Daoy (cell line): ENCODE data around the gene ASIC1. TPM values are rescaled to one million over a fixed set of nuclear protein-coding genes. Genes with fewer than 3 reads are reported as not detected.
"Not testable (repeated sequence)": the region's sequence is repeated elsewhere in the genome, so short reads cannot be mapped to it uniquely, and the experiment has no call there.

Experiments
- DNase-seq: peaks from one replicate; pipeline ENCODE4 v3.0.0-alpha.2; 2015; ENCODE audit warnings: low read depth
- total RNA-seq: library from RNA; depleted of rRNA; stranded (reverse); fragments of >200 nt; shearing (Covaris generic); gene quantifications from 2 replicates; pipeline ENCODE4 v1.2.3, GENCODE V29; 2014; rRNA removed

The ASIC1 gene
- total RNA-seq = not detected in 2 replicates

DNA sequence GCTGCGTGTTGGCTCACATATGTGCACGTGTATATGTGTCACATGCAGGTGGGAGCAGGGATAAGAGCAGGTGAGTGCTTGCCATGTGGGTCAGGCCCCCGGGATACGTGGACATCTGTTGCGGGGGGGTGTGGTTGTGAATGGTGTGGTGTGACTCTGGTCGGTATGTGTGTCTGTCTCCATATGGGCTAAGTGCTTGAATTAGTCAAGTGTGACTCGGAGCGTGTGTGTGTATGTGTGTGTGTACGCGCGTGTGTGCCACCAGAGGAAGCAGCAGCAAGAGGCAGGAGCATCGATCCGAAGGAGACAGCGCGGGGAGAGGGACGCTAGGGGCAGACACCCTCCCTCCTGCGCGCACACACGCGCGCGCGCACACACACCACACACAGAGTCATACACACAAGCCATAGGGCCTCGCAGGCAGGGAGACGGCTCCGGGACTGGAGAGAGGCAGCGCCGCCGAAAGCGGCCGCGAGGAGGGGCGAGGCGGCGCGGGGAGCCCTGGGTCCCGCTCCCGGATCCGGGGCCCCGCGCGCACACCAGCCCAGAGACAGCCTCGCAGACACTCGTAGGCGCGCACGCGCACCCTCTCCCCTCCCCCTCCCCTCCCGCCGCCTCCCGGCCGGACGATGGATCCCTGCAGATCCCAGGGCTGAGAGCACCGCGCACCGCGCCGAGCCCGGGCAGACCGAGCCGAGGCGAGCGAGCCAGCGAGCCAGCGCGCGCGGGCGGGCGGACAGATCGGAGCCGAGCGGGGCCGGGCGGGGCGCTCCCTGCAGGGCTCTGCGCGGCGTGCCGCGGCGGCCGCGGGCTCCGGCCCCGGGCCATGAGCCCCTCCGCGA lies at the start of gene ASIC1:
ASIC1 (plus strand) TSS at position 597 of the 842 bp plus-strand sequence. CDS start 1,171 bp downstream, outside the sequence.
- peak; percentile 66 for DNase-seq

DNA sequence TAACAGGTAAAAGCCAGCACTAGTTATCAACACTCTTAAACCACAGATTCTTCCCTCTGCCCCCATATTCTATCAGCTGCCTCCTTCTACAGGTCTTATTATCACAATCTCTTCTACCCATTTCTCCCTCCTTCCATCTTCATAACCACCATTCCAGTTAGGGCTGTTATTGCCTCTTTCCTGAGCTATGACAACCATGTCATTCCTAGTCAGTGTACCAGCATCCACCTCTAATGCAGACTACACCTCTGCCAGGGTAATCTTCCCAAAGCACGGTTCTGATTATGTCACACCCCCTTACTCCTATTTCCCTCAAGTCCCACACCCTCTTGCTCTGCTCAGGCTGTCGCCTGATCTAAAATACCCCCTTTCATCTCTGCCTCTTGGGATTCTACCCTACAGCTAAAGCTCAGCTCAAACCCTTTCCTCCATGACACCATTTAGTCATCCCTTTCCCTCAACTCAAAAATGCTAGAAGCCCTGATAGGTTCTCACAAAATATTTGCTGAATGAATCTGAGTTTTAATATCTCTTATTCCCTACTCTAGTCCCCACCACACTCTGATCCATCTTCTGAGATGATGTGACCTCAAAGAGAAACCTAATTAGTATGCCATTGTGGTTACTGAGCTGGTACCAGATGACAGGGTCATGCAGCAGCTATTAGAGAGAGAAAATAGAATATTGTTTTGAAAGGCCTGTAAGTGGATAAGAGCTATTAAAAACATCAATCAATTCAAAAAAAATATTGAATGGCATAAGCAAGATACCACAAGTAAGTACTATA lies 43.8 kb upstream of the ASIC1 start:
- no peak for DNase-seq

DNA sequence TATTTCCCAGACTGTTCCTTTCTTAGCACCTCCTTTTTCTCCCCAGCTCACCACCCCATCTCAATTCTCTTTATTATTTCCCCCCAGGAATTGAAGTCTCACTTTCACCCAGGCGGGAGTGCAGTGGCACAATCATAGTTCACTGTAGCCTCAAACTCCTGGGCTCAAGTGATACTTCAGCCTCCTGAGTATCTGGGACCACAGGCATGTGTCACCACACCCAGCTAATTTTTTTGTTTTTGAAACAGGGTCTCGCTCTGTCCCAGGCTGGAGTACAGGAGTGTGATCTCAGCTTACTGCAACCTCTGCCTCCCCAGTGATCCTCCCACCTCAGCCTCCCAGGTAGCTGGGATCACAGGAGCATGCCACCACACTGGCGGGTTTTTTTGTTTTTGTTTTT lies 43.1 kb upstream of the ASIC1 start:
- DNase-seq = no peak

DNA sequence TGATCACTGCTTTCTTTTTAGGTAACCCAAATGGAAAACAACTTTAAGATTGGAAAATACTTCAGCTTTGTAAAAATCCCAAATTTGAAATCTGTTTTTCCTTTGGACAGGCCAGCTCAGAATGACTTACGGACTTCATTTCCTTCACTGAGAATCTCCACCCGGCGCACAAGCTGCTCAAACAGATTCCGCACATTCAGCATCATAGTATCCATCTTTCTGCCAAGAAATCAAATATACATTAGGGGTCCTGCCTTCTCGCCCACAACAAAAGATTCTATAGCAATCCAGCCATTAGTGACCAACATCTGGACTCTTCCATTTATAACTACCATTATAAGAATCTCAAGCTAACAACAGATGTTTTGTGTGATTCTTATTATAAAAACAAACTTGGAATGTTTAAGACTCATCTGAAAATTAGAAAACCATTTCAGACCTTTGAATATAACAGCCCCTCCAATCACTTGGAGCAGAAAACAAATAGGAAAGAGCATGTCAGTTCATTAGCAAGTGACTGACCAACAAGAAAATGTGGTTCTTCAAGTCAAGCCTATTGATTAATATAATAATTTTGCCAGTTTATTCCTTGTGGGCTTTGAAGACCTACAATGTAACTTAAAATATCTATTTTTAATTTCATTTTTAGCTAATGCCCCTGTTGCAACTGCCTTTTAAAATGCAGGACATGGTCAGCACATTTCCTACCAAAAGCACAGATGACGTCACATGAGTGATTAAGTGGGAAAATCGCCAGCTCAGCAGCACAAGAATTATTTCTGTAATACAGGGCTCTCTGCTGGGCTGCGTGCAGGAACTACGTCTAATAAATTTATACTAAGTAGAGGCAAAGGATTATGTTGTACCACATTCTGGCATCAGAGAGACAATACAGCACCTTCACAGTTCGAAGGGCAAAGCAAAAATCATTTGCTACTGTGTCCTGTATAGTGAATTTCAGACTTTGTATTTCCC lies 40.6 kb upstream of the ASIC1 start:
- DNase-seq = peak; percentile 19

DNA sequence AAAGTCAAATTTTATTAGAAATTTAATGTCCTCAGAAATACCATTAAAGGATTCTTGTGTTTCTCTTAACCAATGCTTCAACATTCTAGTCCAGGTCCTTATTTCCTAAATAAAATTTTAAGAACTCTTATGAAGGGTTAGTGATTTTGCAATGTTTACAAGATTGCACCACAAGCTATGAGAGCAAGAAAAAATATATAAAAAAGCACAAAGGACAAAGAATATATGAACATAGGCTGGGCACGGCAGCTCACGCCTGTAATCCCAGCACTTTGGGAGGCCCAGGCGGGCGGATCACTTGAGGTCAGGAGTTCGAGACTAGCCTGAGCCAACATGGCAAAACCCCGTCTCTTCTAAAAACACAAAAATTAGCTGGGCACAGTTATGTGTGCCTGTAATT lies 39.8 kb upstream of the ASIC1 start:
- DNase-seq = no peak

DNA sequence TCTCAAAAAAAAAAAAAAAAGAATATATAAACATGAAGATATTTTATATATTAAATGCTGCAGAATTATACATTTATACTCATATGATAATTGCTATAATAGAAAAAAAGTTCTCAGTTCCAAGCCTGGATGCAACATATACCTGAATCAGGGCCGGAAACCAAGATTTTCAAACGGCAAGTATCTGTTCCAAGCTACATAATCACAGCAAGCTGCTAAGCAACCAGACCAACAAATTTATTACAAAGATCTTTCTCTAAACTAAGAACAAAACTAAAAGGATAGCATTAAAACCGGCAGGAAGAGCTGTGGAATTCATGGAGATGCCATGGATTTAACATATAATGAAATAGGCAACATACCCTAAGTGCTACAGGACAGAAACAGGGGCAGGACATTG lies 39.2 kb upstream of the ASIC1 start:
- DNase-seq = no peak

DNA sequence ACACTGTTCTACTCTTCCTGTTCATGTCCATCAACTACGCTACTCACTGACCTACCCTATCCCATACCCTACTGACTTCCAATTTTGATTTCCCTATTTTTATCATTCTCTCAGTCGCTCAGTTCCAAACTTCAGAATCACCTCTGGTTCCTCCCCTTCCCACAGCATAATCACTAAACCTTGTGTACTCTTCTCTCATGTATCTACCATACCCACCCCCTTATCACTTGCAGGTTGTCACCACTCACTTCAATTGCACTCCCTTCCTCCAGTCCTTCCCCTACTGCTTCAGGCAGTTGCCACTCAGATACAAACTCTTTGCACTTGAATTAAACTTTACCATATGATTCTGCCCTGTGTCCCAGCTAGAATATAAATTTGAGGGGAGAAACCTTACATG lies 38.4 kb upstream of the ASIC1 start:
- DNase-seq = no peak

DNA sequence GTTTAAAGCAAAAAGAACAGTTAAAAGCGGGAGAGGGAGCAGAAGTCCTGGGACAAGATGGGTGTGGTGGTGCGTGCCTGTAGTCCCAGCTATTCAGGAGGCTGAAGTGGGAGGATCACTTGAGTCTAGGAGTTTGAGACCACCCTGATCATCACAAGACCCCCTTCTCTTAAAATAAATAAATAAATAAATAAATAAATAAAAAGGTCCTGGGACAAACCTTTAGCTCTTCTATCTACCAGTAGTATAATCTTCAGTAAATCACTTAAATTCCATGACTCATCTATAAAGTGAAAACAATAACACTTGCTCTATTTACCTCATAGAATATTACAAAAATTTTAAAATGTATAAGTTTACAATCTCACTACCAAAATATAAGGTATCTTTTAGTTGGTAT lies 37.9 kb upstream of the ASIC1 start:
- no peak for DNase-seq

DNA sequence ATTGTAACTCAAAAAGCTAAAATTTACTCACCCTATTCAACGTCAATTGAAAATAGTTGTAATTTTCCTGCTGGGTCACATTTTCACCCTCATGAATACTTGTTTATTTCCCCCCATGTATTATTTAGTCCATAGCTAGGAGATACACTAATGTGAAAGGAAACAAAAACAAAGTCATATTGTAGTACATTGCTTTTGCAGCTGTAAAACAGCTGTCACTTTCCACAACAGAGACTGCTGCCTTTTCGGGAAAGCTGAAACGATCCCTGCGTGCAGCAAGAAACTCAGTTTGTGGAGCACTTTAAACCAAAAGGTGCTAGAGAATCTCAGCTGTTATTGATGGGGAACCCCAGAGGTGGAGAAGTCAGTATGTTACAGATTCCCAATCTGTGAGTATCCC lies 36.4 kb upstream of the ASIC1 start:
- no peak for DNase-seq

DNA sequence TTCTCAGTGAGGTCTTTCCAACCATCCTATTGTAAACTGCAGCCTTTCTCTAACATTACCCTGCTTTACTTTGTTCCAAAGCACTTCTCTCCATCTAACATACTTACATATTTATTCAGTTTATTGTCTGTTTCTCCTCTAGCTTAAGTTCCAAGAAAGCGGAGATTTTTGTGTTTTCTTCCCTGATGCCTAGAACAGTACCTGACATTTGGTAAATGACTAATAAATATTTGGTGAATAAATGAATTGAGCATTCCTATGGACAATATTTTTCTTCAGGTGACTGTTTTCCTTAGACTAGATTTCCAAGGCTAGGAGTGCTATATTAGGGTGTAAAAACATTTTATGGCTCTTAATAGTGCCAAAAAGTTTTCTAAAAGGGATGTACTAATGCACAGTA lies 34.5 kb upstream of the ASIC1 start:
- DNase-seq = no peak

DNA sequence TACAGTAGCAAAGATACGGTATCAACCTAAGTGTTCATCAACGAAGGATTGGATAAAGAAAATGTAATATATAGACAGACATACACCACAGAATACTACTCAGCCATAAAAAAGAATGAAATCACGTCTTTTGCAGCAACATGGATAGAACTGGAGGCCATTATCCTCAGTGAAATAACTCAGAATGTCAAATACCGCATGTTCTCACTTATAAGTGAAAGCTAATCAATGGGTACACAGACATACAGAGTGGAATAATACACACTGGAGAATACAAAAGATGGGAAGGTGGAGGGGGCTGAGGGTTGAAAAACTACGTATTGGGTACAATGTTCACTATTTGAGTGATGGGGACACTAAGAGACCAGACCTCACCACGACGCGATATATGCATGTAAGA lies 33.2 kb upstream of the ASIC1 start:
- DNase-seq = no peak

DNA sequence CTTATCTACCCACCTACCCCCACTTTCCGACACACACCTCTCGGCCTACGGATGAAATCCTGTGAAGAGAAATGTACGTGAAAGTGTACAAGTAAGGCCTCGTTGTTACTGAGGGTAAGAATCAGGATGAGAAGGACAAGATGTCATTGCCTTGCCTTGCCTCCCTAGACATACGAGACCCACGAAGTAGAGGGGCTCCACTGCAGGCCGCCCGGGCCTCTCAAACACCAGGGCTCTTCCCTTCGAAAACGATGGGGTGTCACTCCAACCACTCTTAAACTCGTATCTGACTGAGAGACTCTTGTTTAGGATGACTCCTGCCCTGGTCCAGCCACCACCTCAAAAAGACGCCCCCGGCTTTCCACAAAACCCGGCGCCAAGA lies 32.6 kb upstream of the ASIC1 start:
- DNase-seq = peak; percentile 33

DNA sequence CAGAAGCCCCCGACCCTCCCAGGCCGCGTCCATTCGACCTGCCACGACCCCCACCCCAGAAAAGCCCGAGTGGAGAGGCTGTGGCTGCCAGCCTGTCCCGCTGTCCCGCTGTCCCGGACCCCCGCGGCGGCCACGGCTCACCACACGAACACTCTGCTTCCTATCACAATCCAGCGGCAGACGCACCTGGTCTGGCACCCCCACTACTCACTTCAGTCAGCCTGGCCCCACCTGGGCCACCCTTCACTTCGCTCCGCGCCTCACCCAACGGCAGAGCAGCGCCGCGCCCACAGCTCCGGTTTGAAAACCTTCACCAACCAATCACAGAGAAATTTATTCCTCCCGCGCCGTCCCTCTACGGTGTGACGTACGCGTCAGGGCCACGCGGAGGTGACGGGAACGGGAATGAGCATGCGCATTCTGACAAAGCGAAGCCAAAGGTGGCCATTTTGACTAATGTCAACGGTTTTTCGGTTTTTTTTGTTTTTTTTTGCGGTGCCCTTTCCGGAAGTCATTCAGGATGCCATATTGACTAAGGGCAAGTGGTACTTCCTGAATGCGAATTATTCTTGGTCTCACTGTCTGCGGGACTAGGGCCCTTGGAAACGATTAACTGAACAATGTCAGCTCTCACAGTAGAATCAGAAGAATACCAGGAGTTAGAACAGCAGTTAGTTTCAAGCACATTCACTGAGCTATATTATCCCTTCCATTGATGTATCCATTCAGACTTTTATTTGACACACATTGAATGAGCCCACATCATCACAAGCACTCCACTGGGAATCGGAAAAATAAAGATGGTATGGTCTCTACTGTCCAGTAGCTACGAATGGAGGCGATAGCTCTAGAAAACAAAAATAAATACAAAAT lies 32.0 kb upstream of the ASIC1 start, which contains the start of gene RACGAP1:
RACGAP1 (minus strand) TSS at position 308 of the 873 bp plus-strand sequence. CDS start 8,779 bp downstream, outside the sequence.
- peak; percentile 99 for DNase-seq

DNA sequence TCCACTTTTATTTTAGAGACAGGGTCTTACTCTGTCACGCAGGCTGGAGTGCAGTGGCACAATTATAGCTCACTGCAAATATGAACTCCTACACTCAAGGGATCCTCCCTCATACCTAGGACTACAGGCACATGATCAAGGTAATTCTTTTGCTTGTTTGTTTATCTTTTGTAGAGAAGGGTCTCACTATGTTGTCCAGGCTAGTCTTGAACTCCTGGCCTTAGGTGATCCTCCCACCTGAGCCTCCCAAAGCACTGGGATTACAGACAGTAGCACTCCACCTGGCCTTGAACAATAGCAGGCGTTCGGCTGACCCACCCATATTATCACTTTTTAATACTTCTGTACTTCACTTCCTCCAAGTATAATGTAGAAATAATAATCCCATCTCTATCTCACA lies 30.7 kb upstream of the ASIC1 start:
- DNase-seq = no peak

DNA sequence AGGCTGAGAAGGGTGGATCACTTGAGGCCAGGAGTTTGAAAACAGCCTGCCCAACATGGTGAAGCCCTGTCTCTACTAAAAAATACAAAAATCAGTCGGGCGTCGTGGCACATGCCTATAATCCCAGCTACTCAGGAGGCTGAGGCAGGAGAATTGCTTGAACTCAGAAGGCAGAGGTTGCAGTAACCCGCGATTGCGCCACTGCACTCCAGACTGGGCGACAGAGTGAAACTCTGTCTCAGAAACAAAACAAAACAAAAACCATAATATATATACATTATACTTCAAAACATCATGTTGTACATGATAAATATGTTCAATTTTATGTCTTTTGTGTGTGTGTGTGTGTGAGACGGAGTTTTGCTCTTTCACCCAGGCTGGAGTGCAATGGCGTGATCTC lies 26.9 kb upstream of the ASIC1 start:
- DNase-seq = not testable (repeated sequence)

DNA sequence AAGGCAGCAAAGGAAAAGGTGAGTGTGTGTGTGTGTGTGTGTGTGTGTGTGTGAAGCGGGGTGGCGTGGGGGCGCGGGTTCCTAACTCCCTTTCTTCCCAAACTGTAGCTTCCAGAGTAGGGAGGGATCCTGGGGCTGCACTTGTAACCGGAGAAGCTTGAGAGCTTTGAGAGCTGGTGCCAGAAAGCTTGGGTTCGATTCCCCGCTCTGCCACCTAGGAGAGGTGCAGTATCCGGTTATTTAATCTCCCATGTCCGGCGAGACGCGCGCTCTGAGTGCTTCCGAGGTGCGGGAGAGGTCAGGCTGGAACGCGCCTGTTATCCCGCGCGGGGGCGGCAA lies 24.9 kb upstream of the ASIC1 start:
- no peak for DNase-seq

DNA sequence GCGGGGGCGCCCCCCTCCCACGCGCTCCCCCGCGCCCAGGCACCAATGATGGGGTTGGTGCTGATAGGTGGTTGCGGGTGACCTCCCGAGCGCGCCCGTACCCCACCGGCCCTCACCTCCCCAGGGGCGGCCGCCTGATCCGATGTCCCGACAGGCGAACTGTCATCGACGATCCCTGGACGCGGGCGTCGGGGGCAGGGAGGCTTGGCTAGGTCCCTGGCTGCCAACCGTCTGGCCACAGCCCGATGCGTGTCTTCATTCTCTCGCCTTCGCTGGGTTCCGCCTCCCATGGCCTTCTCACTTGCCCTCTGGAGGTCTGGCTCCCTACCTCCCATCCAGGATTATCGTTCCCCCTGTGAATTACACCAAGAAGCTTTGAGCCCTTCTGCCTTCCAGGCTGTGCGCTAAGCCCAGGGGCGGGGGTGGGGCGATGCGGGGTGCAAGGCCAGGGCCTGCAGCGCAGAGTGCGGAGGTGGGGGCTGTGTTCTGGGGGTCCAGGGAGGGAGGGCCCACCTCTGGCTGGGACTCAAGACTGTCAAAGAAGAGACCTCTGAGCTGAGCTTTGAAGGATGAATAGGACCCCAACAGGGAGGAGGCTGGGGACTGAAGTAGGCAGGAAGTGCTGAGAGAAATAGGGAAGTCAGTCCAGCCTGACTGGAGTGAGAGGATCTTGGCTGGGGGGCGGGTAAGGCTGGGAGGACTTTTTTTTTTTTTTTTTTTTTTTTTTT lies 24.4 kb upstream of the ASIC1 start:
- no peak for DNase-seq

DNA sequence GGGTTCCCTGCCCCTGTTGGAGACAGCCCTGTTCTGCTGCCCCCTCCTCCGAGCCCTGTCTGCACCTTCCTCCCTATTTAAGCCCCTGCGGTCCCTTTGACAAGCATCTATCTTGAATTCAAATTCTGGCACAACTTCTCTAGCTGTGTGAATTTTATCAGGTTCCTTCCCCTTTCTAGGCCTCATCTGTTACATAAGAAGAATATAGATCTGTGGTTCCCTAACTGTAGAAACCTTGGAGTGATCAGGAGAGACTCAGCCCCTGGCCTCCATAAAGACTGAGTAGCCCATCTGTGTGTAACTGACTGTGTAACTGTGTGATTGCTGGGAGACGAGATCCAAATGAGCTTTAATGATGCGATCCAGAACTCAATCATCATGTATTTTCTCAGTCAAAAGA lies 19.1 kb upstream of the ASIC1 start:
- DNase-seq = no peak

DNA sequence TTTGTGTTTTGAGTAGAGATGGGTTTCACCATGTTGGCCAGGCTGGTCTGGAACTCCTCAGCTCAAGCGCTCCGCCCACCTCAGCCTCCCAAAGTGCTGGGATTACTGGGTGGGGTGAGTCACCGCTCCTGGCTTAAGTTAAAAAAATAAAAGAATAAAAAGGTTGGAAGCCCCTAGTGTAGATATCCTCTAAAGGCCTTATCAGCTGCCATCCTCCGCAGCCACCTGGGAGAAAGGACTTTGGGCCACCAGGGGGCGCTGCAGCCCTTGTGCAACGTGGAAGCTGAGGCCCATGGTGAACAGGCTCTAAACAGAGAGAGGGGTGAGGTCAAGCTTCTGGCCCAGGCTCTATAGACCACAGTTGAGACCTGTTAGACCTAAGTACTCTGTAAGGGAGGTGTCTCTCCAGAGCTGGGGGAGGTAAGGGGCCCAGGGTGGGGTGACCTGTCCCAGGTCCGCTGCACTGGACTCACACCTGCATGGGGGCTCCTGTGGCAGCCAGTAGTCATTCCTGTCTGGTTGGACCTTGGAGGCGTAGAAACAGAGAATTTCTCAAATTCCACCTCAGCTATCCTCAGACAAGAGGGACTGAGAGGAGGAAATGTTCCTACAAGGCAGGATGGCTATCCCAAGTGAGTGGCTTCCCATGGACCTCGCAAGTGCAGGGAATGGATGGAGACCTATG lies 18.1 kb upstream of the ASIC1 start:
- peak; percentile 86 for DNase-seq

DNA sequence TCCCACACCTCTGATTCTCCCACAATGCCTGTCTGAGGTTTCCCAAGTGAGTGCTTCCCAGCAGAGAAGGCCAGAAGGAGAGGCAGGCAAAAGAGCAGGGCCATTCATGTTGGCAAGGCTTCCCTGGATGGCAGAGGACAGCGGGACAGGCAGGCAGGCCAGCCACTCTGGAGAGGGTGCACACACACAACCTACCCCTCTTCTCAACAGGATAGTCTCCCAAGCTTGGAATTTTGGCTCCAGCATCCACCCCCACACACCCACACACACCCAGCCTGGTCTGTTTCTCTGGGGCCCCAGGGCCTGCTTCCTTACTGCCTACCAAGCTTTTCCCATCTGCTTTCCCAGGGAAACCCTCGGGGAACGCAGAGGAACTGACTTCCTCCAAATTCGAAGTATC lies 16.7 kb upstream of the ASIC1 start:
- no peak for DNase-seq
